ENCODE measurements around the gene OTUD3.

DNA sequence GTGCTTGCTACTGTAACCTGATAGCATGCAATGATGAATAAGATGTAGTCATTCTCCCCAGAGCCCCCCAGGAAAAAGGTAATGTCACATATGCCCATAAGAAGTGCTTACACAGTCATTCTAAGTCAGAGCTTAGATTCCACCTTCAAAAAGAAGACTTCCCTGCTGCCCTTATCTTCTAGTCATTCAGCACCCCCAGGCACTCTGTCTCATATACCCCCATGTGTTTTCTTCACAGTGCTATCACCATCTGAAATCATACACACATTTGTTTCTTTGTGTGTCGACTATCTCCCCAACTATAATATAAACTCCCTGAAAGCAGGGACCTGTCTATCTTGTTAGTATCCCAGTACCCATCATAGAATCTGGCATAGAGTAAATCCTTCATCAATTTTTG is 16.2 kb upstream of the OTUD3 start:
- TF ChIP-seq POLR2A (IDR thresholded peaks at IDR 0.05): no peak
- no peak for TF ChIP-seq CTCF (IDR thresholded peaks at IDR 0.05)
- no peak for TF ChIP-seq POLR2AphosphoS5 (IDR thresholded peaks at IDR 0.05)

Measured in suprapubic skin (tissue), 4 donors.